Naive thymus-derived CD4-positive, alpha-beta T cell (primary cell): ENCODE results near the gene CCDC71. TPM values are rescaled to one million over a fixed set of nuclear protein-coding genes. Genes with fewer than 3 reads are reported as not detected.

Source experiments
- ATAC-seq: fragments of 150-1000 bp; cut with Tn5 transposase; 2 replicates; pipeline ENCODE4 v1.10.0; 2021; ENCODE audit warnings: mild to moderate bottlenecking, moderate library complexity
- CTCF ChIA-PET: fragments of 350-600 bp; sonication (Branson Sonifier 250); formaldehyde crosslinking; loops from one replicate; lab custom pipeline; 2021; ENCODE audit warnings: antibody characterized with exemption; lab: Charles Lee
- POLR2A ChIA-PET: fragments of 350-600 bp; sonication (Branson Sonifier 250); formaldehyde crosslinking; loops from one replicate; lab custom pipeline; 2021; ENCODE audit warnings: antibody characterized with exemption, inconsistent platforms; lab: Charles Lee
- DNase-seq, 9 donors: peaks; one replicate each; pipeline versions ENCODE4 v3.0.0 to v3.0.0-alpha.2; 2020 to 2022; ENCODE audit warnings: mixed read lengths in 1 of 9
- H3K27ac ChIP-seq: one replicate; pipeline ENCODE4 v1.7.0; 2013; ENCODE audit warnings: mild to moderate bottlenecking, low read depth, low read length, moderate library complexity
- H3K27me3 ChIP-seq, 2 donors: one replicate each; pipeline ENCODE4 v1.7.0; 2013; ENCODE audit warnings: low read length in 2 of 2, mild to moderate bottlenecking in 2 of 2, moderate library complexity in 2 of 2; ENCODE audit not compliant: control insufficient read depth in 2 of 2, insufficient read depth in 2 of 2
- H3K36me3 ChIP-seq, 3 experiments: 1 replicate in 2 of 3; 2 replicates in 1 of 3; pipeline ENCODE4 v1.7.0; 2013; ENCODE audit warnings: low read length in 3 of 3, mild to moderate bottlenecking in 3 of 3, moderate library complexity in 1 of 3; ENCODE audit not compliant: insufficient read depth in 3 of 3, control insufficient read depth in 2 of 3
- H3K4me1 ChIP-seq, 2 donors: one replicate each; pipeline ENCODE4 v1.7.0; 2013; ENCODE audit warnings: low read length in 2 of 2, mild to moderate bottlenecking in 2 of 2, moderate library complexity in 1 of 2; ENCODE audit not compliant: control insufficient read depth in 2 of 2, insufficient read depth in 2 of 2
- H3K4me3 ChIP-seq: 2 replicates; pipeline ENCODE4 v1.7.0; 2013; ENCODE audit warnings: mild to moderate bottlenecking, low read length
- H3K9me3 ChIP-seq, 3 experiments: 1 replicate in 2 of 3; 2 replicates in 1 of 3; pipeline ENCODE4 v1.7.0; 2013; ENCODE audit warnings: low read length in 3 of 3; ENCODE audit not compliant: control insufficient read depth in 2 of 3
- H3K27ac Mint-ChIP-seq, 9 donors: one replicate each; pipeline ENCODE4 v1.8.0; 2020 to 2022; ENCODE audit warnings: mixed read lengths in 9 of 9, mild to moderate bottlenecking in 8 of 9, moderate library complexity in 5 of 9, inconsistent platforms in 2 of 9
- H3K27me3 Mint-ChIP-seq, 5 donors: one replicate each; pipeline ENCODE4 v1.8.0; 2021 to 2022; ENCODE audit warnings: mixed read lengths in 5 of 5, mild to moderate bottlenecking in 1 of 5
- H3K36me3 Mint-ChIP-seq, 5 donors: one replicate each; pipeline ENCODE4 v1.8.0; 2020 to 2022; ENCODE audit warnings: mixed read lengths in 5 of 5, mild to moderate bottlenecking in 3 of 5, inconsistent platforms in 1 of 5
- H3K4me1 Mint-ChIP-seq, 7 donors: one replicate each; pipeline ENCODE4 v1.8.0; 2020 to 2022; ENCODE audit warnings: mixed read lengths in 7 of 7, mild to moderate bottlenecking in 3 of 7, inconsistent platforms in 1 of 7
- H3K4me3 Mint-ChIP-seq, 10 donors: one replicate each; pipeline ENCODE4 v1.8.0; 2020 to 2022; ENCODE audit warnings: mild to moderate bottlenecking in 10 of 10, mixed read lengths in 10 of 10, moderate library complexity in 6 of 10, inconsistent platforms in 2 of 10
- H3K9me3 Mint-ChIP-seq, 11 donors: one replicate each; pipeline ENCODE4 v1.8.0; 2020 to 2022; ENCODE audit warnings: mixed read lengths in 11 of 11, mild to moderate bottlenecking in 4 of 11, inconsistent platforms in 1 of 11, moderate library complexity in 1 of 11
- intact Hi-C, 2 donors: fragments of 100-400 bp; cut with micrococcal nuclease; formaldehyde crosslinking; loops; one replicate each; pipeline ENCODE4 v1.15.1; 2023
- polyA plus RNA-seq, 2 donors: library from polyadenylated mRNA; unstranded; fragments of 300-500 nt; fragmentation: Illumina TruSeq; gene quantifications; one replicate each; pipeline ENCODE4 v1.2.3, GENCODE V29; 2021
- total RNA-seq, 6 experiments: library from RNA in 5 of 6; stranded (reverse) in 5 of 6; gene quantifications; 1 replicate in 5 of 6; 2 replicates in 1 of 6; pipeline ENCODE4 v1.2.3 and lab custom pipeline; 2021 to 2026

The CCDC71 gene
- total and polyA plus RNA-seq, 7 experiments from 2014 or later: 2.0 to 39.5 (median 19.4) TPM

- H3K9me3 ChIP-seq: no peaks in the 10 kb centered on the region
- peaks cover 0 to 4% (median 0%) of the 10 kb centered on the region in 5 donors for H3K36me3 Mint-ChIP-seq
- H3K27ac Mint-ChIP-seq: no peak overlapping the region
- H3K36me3 ChIP-seq: no peaks in the 10 kb centered on the region
- ChIA-PET CTCF (no interaction called here), POLR2A (no interaction called here)
- peaks cover 0 to 3% (median 0%) of the 10 kb centered on the region in 11 donors for H3K9me3 Mint-ChIP-seq
- H3K27me3 ChIP-seq: no peaks in the 10 kb centered on the region
- no peak overlapping the region for H3K27ac ChIP-seq
- no peak overlapping the region for H3K4me3 ChIP-seq
- intact Hi-C loops: no loop called here
- DNase-seq (no peak), ATAC-seq (no peak)
- peaks cover 5 to 20% (median 11%) of the 10 kb centered on the region in 5 donors for H3K27me3 Mint-ChIP-seq
- peaks cover 0 to 4% (median 0%) of the 10 kb centered on the region in 7 donors for H3K4me1 Mint-ChIP-seq
- no peak overlapping the region for H3K4me3 Mint-ChIP-seq
- no peaks in the 10 kb centered on the region for H3K4me1 ChIP-seq
Observed at GRCh38 chr3:49198161-49198560, 32.0 kb upstream of the CCDC71 start.

- ATAC-seq: no peak
- CTCF ChIA-PET: no interaction called here
- no peak overlapping the region for H3K4me3 Mint-ChIP-seq
Observed at GRCh38 chr3:49191741-49192140, 25.6 kb upstream of the CCDC71 start.

GRCh38 chr3:49183873-49184272 lies 17.7 kb upstream of the CCDC71 start:
- H3K4me1 ChIP-seq: no peaks in the 10 kb centered on the region
- DNase-seq (no peak), ATAC-seq (no peak)
- no peaks in the 10 kb centered on the region for H3K27me3 ChIP-seq
- ChIA-PET POLR2A (no interaction called here), CTCF (no interaction called here)
- Mint-ChIP-seq H3K4me1 (peaks cover 0 to 2% (median 0%) of the 10 kb centered on the region in 7 donors), H3K4me3 (no peak overlapping the region), H3K27me3 (peaks cover 0 to 15% (median 6%) of the 10 kb centered on the region in 5 donors), H3K27ac (no peak overlapping the region), H3K9me3 (no peaks in the 10 kb centered on the region), H3K36me3 (peaks cover 0 to 6% (median 0%) of the 10 kb centered on the region in 5 donors)
- intact Hi-C loops: no loop called here
- no peaks in the 10 kb centered on the region for H3K36me3 ChIP-seq
- H3K9me3 ChIP-seq: no peaks in the 10 kb centered on the region
- H3K4me3 ChIP-seq: no peak overlapping the region
- H3K27ac ChIP-seq: no peak overlapping the region

More at GRCh38 chr3:49191741-49192140, 25.6 kb upstream of the CCDC71 start:
- Histone ChIP-seq H3K9me3 (no peaks in the 10 kb centered on the region), H3K36me3 (no peaks in the 10 kb centered on the region), H3K4me1 (no peaks in the 10 kb centered on the region), H3K27me3 (no peaks in the 10 kb centered on the region), H3K4me3 (no peak overlapping the region), H3K27ac (no peak overlapping the region)
- H3K27me3 Mint-ChIP-seq: peaks cover 0 to 16% (median 0%) of the 10 kb centered on the region in 5 donors
- H3K36me3 Mint-ChIP-seq: no peaks in the 10 kb centered on the region
- no peak overlapping the region for H3K27ac Mint-ChIP-seq
- no peaks in the 10 kb centered on the region for H3K4me1 Mint-ChIP-seq
- intact Hi-C loops: no loop called here
- no peaks in the 10 kb centered on the region for H3K9me3 Mint-ChIP-seq
- POLR2A ChIA-PET: no interaction called here
- no peak for DNase-seq

- H3K36me3 Mint-ChIP-seq: peaks cover 0 to 6% (median 0%) of the 10 kb centered on the region in 5 donors
- Histone ChIP-seq H3K27me3 (no peaks in the 10 kb centered on the region), H3K36me3 (no peaks in the 10 kb centered on the region), H3K4me1 (no peaks in the 10 kb centered on the region), H3K27ac (no peak overlapping the region), H3K9me3 (no peaks in the 10 kb centered on the region), H3K4me3 (no peak overlapping the region)
- H3K4me3 Mint-ChIP-seq: no peak overlapping the region
- DNase-seq (no peak), ATAC-seq (no peak)
- peaks cover 0 to 14% (median 6%) of the 10 kb centered on the region in 5 donors for H3K27me3 Mint-ChIP-seq
- CTCF ChIA-PET: interaction anchor here (1.3 kb wide), 1 partner anchor 12 kb away, joined by 3 read pairs; the partner anchor contains the start of gene KLHDC8B
- H3K27ac Mint-ChIP-seq: no peak overlapping the region
- H3K4me1 Mint-ChIP-seq: peaks cover 0 to 2% (median 0%) of the 10 kb centered on the region in 7 donors
- H3K9me3 Mint-ChIP-seq: no peaks in the 10 kb centered on the region
- POLR2A ChIA-PET: interaction anchor here (0.6 kb wide), 1 partner anchor 303 kb away, joined by 3 read pairs; no protein-coding TSS in a partner anchor
- intact Hi-C loops: no loop called here
Observed at GRCh38 chr3:49182682-49183081, 16.6 kb upstream of the CCDC71 start.

DNA sequence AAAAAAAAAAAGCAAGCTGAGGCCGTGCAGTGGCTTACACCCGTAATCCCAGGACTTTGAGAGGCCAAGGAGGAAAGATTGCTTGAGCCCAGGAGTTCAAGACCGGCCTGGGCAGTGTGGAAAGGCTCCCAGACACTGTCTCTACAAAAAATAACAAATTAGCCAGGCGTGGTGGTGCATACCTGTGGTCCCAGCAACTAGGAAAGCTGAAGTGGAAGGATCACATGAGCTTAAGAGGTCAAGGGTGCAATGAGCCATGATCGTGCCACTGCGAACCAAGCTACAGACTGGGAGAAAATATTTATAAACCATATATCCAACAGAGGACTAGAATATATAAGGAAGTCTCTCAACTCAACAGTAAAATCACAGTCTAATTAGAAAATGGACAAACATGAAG lies 15.2 kb upstream of the CCDC71 start:
- peak overlapping the region in 1 of 10 donors; percentile 22 for H3K4me3 Mint-ChIP-seq
- peaks cover 0 to 6% (median 0%) of the 10 kb centered on the region in 5 donors for H3K36me3 Mint-ChIP-seq
- no peaks in the 10 kb centered on the region for H3K27me3 ChIP-seq
- no peaks in the 10 kb centered on the region for H3K9me3 Mint-ChIP-seq
- no peaks in the 10 kb centered on the region for H3K36me3 ChIP-seq
- ChIA-PET POLR2A (no interaction called here), CTCF (no interaction called here)
- H3K4me1 Mint-ChIP-seq: peaks cover 0 to 2% (median 0%) of the 10 kb centered on the region in 7 donors
- no peak overlapping the region for H3K27ac ChIP-seq
- no peak overlapping the region for H3K27ac Mint-ChIP-seq
- no peaks in the 10 kb centered on the region for H3K4me1 ChIP-seq
- H3K4me3 ChIP-seq: no peak overlapping the region
- ATAC-seq: no peak
- no peaks in the 10 kb centered on the region for H3K9me3 ChIP-seq
- intact Hi-C loops: no loop called here
- peaks cover 0 to 14% (median 6%) of the 10 kb centered on the region in 5 donors for H3K27me3 Mint-ChIP-seq
- DNase-seq: no peak

- no peaks in the 10 kb centered on the region for H3K4me1 ChIP-seq
- peaks cover 0 to 2% (median 0%) of the 10 kb centered on the region in 7 donors for H3K4me1 Mint-ChIP-seq
Observed at GRCh38 chr3:49180116-49180515, 14.0 kb upstream of the CCDC71 start.

DNA sequence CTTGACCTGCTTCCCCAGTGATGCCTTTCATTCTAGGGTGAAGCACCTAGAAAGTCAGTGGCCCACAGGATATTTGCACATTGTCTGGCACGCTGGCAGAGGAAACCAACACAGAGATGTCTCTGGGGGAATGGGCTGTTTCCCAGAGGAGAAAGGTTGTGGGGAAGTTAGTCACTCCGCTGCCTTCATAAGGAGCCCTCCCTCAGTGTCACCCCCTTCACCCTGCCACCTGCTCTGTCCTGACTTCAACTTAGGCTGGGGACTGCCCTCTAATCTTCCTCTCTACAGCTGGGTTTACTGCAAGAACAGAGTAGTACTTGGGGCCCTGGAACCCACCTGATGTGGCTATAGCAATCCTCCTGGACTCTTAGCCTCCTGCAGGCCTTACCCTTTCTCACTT lies 10.9 kb upstream of the CCDC71 start:
- ChIA-PET POLR2A (no interaction called here), CTCF (no interaction called here)
- Mint-ChIP-seq H3K27me3 (peaks cover 0 to 13% (median 6%) of the 10 kb centered on the region in 5 donors), H3K27ac (no peak overlapping the region), H3K4me3 (no peak overlapping the region), H3K36me3 (peaks cover 0 to 6% (median 0%) of the 10 kb centered on the region in 5 donors), H3K4me1 (peaks cover under 1 to 11% (median 2%) of the 10 kb centered on the region in 7 donors), H3K9me3 (no peaks in the 10 kb centered on the region)
- intact Hi-C loops: no loop called here
- ATAC-seq: no peak
- Histone ChIP-seq H3K4me3 (no peak overlapping the region), H3K27me3 (no peaks in the 10 kb centered on the region), H3K27ac (no peak overlapping the region), H3K9me3 (no peaks in the 10 kb centered on the region), H3K4me1 (peaks cover 0 to 6% of the 10 kb centered on the region in 2 donors), H3K36me3 (peaks cover 0 to 5% (median 0%) of the 10 kb centered on the region in 3 experiments)
- no peak for DNase-seq

More at GRCh38 chr3:49180116-49180515, 14.0 kb upstream of the CCDC71 start:
- ChIA-PET POLR2A (interaction anchor here (0.6 to 1.0 kb wide), 2 partner anchors 26 to 461 kb away, joined by 3 to 6 read pairs; no protein-coding TSS in a partner anchor), CTCF (no interaction called here)
- H3K27me3 Mint-ChIP-seq: peaks cover 0 to 14% (median 6%) of the 10 kb centered on the region in 5 donors
- no peak overlapping the region for H3K4me3 ChIP-seq
- H3K27ac ChIP-seq: no peak overlapping the region
- H3K4me3 Mint-ChIP-seq: no peak overlapping the region
- H3K9me3 Mint-ChIP-seq: no peaks in the 10 kb centered on the region
- H3K27me3 ChIP-seq: no peaks in the 10 kb centered on the region
- ATAC-seq (no peak), DNase-seq (no peak)
- no peak overlapping the region for H3K27ac Mint-ChIP-seq
- no peaks in the 10 kb centered on the region for H3K36me3 ChIP-seq
- intact Hi-C loops: no loop called here
- no peaks in the 10 kb centered on the region for H3K9me3 ChIP-seq
- H3K36me3 Mint-ChIP-seq: peaks cover 0 to 6% (median 0%) of the 10 kb centered on the region in 5 donors
